ENCODE results near the gene ADGRL3. TPM values are rescaled to one million over a fixed set of nuclear protein-coding genes. Genes with fewer than 3 reads are reported as not detected.

The ADGRL3 gene
- total and polyA plus RNA-seq, 8 donors, result 0.08 to 1.4 (median 0.24) TPM

GRCh38 chr4:61192392-61192791 lies 7.7 kb upstream of the ADGRL3 start:
- H3K4me1 ChIP-seq, result no peaks in the 10 kb centered on the region
- no peak for ATAC-seq
- intact Hi-C loops (cut with DNase I), result no loop called here
- no peak for TF ChIP-seq CTCF (IDR thresholded peaks at IDR 0.05)
- no peaks in the 10 kb centered on the region for H3K27me3 ChIP-seq
- H3K4me3 ChIP-seq, result no peak overlapping the region
- WGBS, 2 donors, result 40 to 62% methylated on average over 2 of the region's 2 CpGs
- DNase-seq, result no peak
- H3K27ac ChIP-seq, result no peak overlapping the region
- no peak for FAIRE-seq
- no peaks in the 10 kb centered on the region for H3K9me3 ChIP-seq
- no peaks in the 10 kb centered on the region for H3K36me3 ChIP-seq

GRCh38 chr4:61193863-61194262 lies 6.3 kb upstream of the ADGRL3 start:
- intact Hi-C loops (cut with DNase I), result no loop called here
- Histone ChIP-seq H3K9me3 (no peaks in the 10 kb centered on the region), H3K36me3 (no peaks in the 10 kb centered on the region), H3K4me3 (no peak overlapping the region), H3K27ac (no peak overlapping the region), H3K4me1 (no peaks in the 10 kb centered on the region), H3K27me3 (peaks cover 0 to 3% (median under 1%) of the 10 kb centered on the region in 4 donors)
- FAIRE-seq, result no peak
- WGBS, 2 donors, result 60 to 73% methylated on average over 4 of the region's 4 CpGs
- DNase-seq, result no peak
- no peak for TF ChIP-seq CTCF (IDR thresholded peaks at IDR 0.05)
- no peak for ATAC-seq

DNA sequence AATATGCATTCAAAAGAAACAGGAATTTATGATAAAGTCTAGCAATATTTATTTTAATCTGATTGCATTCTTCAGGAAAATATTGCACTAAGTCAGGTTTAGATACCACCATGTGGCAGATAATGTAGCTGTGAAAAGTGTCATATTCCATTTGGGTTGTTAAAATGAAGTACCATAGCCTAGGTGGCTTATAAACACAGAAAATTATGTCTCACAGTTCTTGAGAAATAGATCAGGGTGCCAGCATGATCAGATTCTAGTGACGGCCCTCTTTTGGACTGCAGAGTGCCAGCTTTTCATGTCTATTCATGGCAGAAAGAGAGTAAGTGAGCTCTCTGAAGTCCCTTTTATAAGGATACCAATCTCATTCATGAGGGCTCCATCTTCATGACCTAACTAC lies 5.6 kb upstream of the ADGRL3 start:
- Histone ChIP-seq H3K27me3 (peaks cover 0 to 8% (median 1%) of the 10 kb centered on the region in 4 donors), H3K4me1 (no peaks in the 10 kb centered on the region), H3K27ac (no peak overlapping the region), H3K9me3 (no peaks in the 10 kb centered on the region), H3K4me3 (no peak overlapping the region), H3K36me3 (no peaks in the 10 kb centered on the region)
- no peak for DNase-seq
- 39 to 62% methylated on average over 1 of the region's 1 CpG for WGBS, 2 donors
- intact Hi-C loops (cut with DNase I), result no loop called here
- no peak for TF ChIP-seq CTCF (IDR thresholded peaks at IDR 0.05)
- FAIRE-seq, result no peak
- ATAC-seq, result no peak

GRCh38 chr4:61195101-61195500 lies 5.0 kb upstream of the ADGRL3 start:
- Histone ChIP-seq H3K27ac (no peak overlapping the region), H3K27me3 (peaks cover 0 to 8% (median 2%) of the 10 kb centered on the region in 4 donors), H3K4me1 (no peaks in the 10 kb centered on the region), H3K36me3 (no peaks in the 10 kb centered on the region), H3K4me3 (no peak overlapping the region), H3K9me3 (no peaks in the 10 kb centered on the region)
- ATAC-seq, result no peak
- TF ChIP-seq CTCF (IDR thresholded peaks at IDR 0.05), result no peak
- DNase-seq, result no peak
- intact Hi-C loops (cut with DNase I), result no loop called here
- 55 to 63% methylated on average over 1 of the region's 1 CpG for WGBS, 2 donors
- no peak for FAIRE-seq

GRCh38 chr4:61198686-61199085 lies 1.4 kb upstream of the ADGRL3 start:
- TF ChIP-seq CTCF (IDR thresholded peaks at IDR 0.05), result no peak
- intact Hi-C loops (cut with DNase I), result no loop called here
- H3K36me3 ChIP-seq, result no peaks in the 10 kb centered on the region
- no peaks in the 10 kb centered on the region for H3K4me1 ChIP-seq
- no peak overlapping the region for H3K27ac ChIP-seq
- peaks cover 0 to 13% (median 3%) of the 10 kb centered on the region in 4 donors for H3K27me3 ChIP-seq
- WGBS, 2 donors, result 83 to 96% methylated on average over 1 of the region's 1 CpG
- no peak for DNase-seq
- FAIRE-seq, result no peak
- no peaks in the 10 kb centered on the region for H3K9me3 ChIP-seq
- no peak for ATAC-seq
- no peak overlapping the region for H3K4me3 ChIP-seq

Measured in pancreas (tissue), 10 donors.